ENCODE measurements around the gene AP2B1.

DNA sequence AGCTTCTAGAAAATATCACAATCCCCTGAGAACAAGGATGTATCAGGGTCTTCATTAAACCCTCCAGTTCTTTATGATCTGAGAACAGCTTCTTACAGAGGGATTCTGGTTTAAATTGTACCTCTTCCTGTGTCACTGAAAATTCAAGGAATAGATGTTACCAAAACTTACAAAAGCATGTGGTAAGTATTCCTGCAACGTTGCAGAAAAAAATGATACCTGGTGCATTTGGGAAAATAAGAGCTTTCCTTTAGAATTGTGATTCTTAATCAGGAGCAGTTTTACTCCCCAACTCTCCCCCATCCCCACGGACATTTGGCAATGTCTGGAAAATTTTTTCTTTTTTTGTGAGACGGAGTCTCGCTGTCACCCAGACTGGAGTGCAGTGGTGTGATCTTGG lies 33.8 kb upstream of the AP2B1 start:
- no peak for TF ChIP-seq CTCF (IDR thresholded peaks at IDR 0.05; ENCODE audit: insufficient read depth, low read length, poor library complexity, severe bottlenecking)
- TF ChIP-seq EZH2phosphoT487 (conservative IDR thresholded peaks at IDR 0.05; ENCODE audit: low read length), result no peak

Data from SU-DHL-6 (cell line).